ENCODE measurements around the gene TNFRSF12A. TPM values are rescaled to one million over a fixed set of nuclear protein-coding genes. Genes with fewer than 3 reads are reported as not detected.
A peak's percentile ranks its signal among the peaks of the same experiment; 100 is the strongest.

The TNFRSF12A gene
- total RNA-seq, 2 experiments from 2014 or later: 11.8 to 13.5 TPM

DNA sequence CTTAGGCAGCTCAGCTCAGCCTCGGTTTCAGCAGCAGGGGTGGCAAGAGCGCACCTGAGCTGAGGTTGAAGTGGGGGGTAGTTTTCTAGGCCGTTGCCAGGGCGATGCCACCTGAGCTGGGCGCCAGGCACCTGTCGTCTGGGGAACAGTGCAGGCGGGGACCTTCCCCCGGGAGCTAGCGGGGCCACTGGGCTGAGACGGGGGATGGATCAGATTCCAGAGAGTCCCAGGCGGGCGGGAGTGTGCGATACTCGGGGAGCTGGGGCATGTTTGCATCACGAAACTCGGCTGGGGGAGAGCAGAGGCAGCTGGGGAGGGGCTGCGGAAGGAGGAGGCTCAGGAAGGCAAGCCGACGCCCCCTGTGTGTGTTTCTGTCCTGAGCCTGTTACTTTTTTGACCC is 7.9 kb upstream of the TNFRSF12A start:
- Mint-ChIP-seq H3K9me3 (no peaks in the 10 kb centered on the region), H3K27ac (no peak overlapping the region), H3K4me3 (no peak overlapping the region), H3K27me3 (peaks cover 11% of the 10 kb centered on the region), H3K4me1 (ENCODE audit: low read depth) (peaks cover 17% of the 10 kb centered on the region), H3K36me3 (ENCODE audit: low read depth) (no peaks in the 10 kb centered on the region)
- DNase-seq (no peak), ATAC-seq (no peak)
- ChIA-PET CTCF (interaction anchor here (0.8 to 1.0 kb wide), 2 partner anchors 17 to 19 kb away, joined by 3 to 6 read pairs; no protein-coding TSS in a partner anchor), POLR2A (interaction anchor here (0.9 kb wide), 1 partner anchor 18 kb away, joined by 3 read pairs; no protein-coding TSS in a partner anchor)
- intact Hi-C loops (cut with micrococcal nuclease): no loop called here
- TF ChIP-seq, protein P1, sequence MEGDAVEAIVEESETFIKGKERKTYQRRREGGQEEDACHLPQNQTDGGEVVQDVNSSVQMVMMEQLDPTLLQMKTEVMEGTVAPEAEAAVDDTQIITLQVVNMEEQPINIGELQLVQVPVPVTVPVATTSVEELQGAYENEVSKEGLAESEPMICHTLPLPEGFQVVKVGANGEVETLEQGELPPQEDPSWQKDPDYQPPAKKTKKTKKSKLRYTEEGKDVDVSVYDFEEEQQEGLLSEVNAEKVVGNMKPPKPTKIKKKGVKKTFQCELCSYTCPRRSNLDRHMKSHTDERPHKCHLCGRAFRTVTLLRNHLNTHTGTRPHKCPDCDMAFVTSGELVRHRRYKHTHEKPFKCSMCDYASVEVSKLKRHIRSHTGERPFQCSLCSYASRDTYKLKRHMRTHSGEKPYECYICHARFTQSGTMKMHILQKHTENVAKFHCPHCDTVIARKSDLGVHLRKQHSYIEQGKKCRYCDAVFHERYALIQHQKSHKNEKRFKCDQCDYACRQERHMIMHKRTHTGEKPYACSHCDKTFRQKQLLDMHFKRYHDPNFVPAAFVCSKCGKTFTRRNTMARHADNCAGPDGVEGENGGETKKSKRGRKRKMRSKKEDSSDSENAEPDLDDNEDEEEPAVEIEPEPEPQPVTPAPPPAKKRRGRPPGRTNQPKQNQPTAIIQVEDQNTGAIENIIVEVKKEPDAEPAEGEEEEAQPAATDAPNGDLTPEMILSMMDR (IDR thresholded peaks at IDR 0.05): no peak

DNA sequence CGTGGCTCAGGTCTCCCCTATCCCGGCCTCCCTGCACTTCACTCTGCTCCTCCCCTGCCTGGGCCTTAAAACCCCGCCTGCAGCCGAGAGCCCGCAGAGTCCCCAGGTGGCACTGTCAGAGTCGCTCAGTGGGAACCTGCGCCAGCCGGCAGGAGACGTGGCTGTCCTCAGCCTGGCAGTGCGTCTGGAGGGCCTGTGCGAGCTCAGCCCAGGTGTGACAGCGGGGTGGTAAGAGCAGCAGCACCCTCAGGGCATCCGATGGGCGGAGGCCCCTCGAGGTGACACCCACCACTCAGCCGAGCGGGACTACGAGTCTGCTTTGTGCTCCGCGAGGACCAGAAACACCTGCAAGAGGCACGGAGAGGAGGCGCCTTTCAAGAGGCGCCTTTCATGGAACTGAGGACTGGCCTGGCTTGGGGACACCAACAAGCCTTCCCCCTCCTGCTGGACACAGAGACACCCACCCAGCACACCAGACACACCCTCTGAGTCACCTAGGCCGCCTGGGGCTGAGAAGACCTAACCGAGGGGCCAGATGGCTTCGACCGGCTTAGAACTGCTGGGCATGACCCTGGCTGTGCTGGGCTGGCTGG is 7.2 kb upstream of the TNFRSF12A start, which contains the start of gene CLDN9:
CLDN9 (plus strand) TSS at position 96 of the 593 bp plus-strand sequence; CDS start at position 536, 440 bp downstream.
- intact Hi-C loops (cut with micrococcal nuclease): no loop called here
- TF ChIP-seq, protein P1 (IDR thresholded peaks at IDR 0.05): no peak
- no peaks in the 10 kb centered on the region for H3K36me3 Mint-ChIP-seq (ENCODE audit: low read depth)
- peaks cover 11% of the 10 kb centered on the region for H3K27me3 Mint-ChIP-seq
- ATAC-seq (peak; percentile 50), DNase-seq (no peak)
- H3K9me3 Mint-ChIP-seq: no peaks in the 10 kb centered on the region
- H3K4me3 Mint-ChIP-seq: no peak within 1 kb of the TSS
- CTCF ChIA-PET: interaction anchor here (0.8 to 1.0 kb wide), 2 partner anchors 16 to 18 kb away, joined by 3 to 6 read pairs; no protein-coding TSS in a partner anchor
- H3K4me1 Mint-ChIP-seq (ENCODE audit: low read depth): peaks cover 10% of the 10 kb centered on the region
- no peak within 1 kb of the TSS for H3K27ac Mint-ChIP-seq
- POLR2A ChIA-PET: no interaction called here

DNA sequence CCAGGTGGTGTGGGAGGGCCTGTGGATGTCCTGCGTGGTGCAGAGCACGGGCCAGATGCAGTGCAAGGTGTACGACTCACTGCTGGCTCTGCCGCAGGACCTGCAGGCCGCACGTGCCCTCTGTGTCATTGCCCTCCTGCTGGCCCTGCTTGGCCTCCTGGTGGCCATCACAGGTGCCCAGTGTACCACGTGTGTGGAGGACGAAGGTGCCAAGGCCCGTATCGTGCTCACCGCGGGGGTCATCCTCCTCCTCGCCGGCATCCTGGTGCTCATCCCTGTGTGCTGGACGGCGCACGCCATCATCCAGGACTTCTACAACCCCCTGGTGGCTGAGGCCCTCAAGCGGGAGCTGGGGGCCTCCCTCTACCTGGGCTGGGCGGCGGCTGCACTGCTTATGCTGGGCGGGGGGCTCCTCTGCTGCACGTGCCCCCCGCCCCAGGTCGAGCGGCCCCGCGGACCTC is 6.6 kb upstream of the TNFRSF12A start:
- H3K4me1 Mint-ChIP-seq (ENCODE audit: low read depth): peaks cover 8% of the 10 kb centered on the region
- DNase-seq: no peak
- H3K36me3 Mint-ChIP-seq (ENCODE audit: low read depth): no peaks in the 10 kb centered on the region
- peaks cover 11% of the 10 kb centered on the region for H3K27me3 Mint-ChIP-seq
- intact Hi-C loops (cut with micrococcal nuclease): no loop called here
- POLR2A ChIA-PET: interaction anchor here (1.6 kb wide), 1 partner anchor 10 kb away, joined by 3 read pairs; no protein-coding TSS in a partner anchor
- no peak for ATAC-seq
- TF ChIP-seq, protein P1 (IDR thresholded peaks at IDR 0.05): no peak
- CTCF ChIA-PET: interaction anchor here (1.0 to 2.1 kb wide), 2 partner anchors 14 to 35 kb away, joined by 3 to 8 read pairs; no protein-coding TSS in a partner anchor
- no peak overlapping the region for H3K27ac Mint-ChIP-seq
- no peak overlapping the region for H3K4me3 Mint-ChIP-seq
- no peaks in the 10 kb centered on the region for H3K9me3 Mint-ChIP-seq

DNA sequence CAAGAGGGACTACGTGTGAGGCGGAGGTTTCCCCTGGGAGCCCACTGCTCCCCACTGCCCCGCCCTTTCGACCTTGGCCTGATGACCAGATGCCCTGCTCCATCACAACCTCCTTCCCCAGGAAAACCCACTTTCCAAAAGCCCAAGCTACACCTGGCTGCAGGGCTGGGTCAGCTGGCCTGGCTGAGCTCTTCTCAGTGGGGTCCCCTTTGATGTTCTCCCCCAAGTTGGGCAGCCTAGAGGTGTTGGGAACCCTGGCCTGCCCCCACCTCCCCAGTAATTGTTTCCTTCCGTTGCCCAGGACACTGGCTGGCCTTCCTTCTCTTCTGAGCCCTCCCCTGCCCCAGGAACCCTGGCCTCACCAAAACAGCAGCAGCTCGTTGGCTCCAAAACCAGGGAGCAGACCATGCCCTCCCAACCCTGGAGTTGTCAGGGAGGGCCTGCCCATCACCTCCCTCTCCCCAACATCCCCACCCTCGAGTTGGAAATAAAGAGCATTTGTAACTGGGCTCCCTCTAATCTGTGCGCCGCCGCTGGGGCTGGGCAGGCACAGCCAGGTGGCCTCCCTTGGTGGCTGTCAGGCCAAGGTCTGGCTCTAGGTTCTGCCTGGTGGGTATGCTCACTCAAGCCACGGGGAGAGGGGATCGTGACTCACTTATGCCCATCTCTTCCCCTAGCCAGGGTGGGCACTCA is 6.0 kb upstream of the TNFRSF12A start:
- Mint-ChIP-seq H3K27me3 (peaks cover 11% of the 10 kb centered on the region), H3K4me3 (no peak overlapping the region), H3K27ac (no peak overlapping the region), H3K9me3 (no peaks in the 10 kb centered on the region), H3K4me1 (ENCODE audit: low read depth) (peaks cover 4% of the 10 kb centered on the region), H3K36me3 (ENCODE audit: low read depth) (no peaks in the 10 kb centered on the region)
- DNase-seq: no peak
- no peak for ATAC-seq
- TF ChIP-seq, protein P1 (IDR thresholded peaks at IDR 0.05): no peak
- ChIA-PET CTCF (interaction anchor here (1.0 to 2.1 kb wide), 2 partner anchors 13 to 34 kb away, joined by 3 to 8 read pairs; no protein-coding TSS in a partner anchor), POLR2A (interaction anchor here (1.6 kb wide), 1 partner anchor 9 kb away, joined by 3 read pairs; no protein-coding TSS in a partner anchor)
- intact Hi-C loops (cut with micrococcal nuclease): no loop called here

Data from activated CD8-positive, alpha-beta T cell treated with anti-CD3 and anti-CD28 coated beads for 36 hours (primary cell).